Sigmoid colon (tissue), 4 donors: ENCODE data around the gene HPCAL1.

Experiments used
- CTCF ChIP-seq, 4 experiments: fragments of 450-650 bp in 3 of 4; fragments of 200-600 bp in 1 of 4; IDR thresholded peaks; one replicate each; pipeline ENCODE4 v1.5.1; 2016 to 2019; ENCODE audit warnings: antibody characterized with exemption in 4 of 4, mild to moderate bottlenecking in 3 of 4, moderate library complexity in 2 of 4
- POLR2A ChIP-seq, 2 donors: fragments of 450-650 bp; IDR thresholded peaks; one replicate each; pipeline ENCODE4 v1.6.1; 2016; ENCODE audit warnings: antibody characterized with exemption in 2 of 2, mild to moderate bottlenecking in 2 of 2, moderate library complexity in 2 of 2
- POLR2AphosphoS5 ChIP-seq, 4 donors: sonication (generic); formaldehyde crosslinking; IDR thresholded peaks; one replicate each; pipeline ENCODE4 v1.6.1; 2017; ENCODE audit warnings: antibody characterized with exemption in 4 of 4

GRCh38 chr2:10423400-10423774 is 120.7 kb downstream of the HPCAL1 start:
- no peak for TF ChIP-seq POLR2A (IDR thresholded peaks at IDR 0.05)
- no peak for TF ChIP-seq CTCF (IDR thresholded peaks at IDR 0.05)
- no peak for TF ChIP-seq POLR2AphosphoS5 (IDR thresholded peaks at IDR 0.05)
